ENCODE data around the gene LAMTOR4.

DNA sequence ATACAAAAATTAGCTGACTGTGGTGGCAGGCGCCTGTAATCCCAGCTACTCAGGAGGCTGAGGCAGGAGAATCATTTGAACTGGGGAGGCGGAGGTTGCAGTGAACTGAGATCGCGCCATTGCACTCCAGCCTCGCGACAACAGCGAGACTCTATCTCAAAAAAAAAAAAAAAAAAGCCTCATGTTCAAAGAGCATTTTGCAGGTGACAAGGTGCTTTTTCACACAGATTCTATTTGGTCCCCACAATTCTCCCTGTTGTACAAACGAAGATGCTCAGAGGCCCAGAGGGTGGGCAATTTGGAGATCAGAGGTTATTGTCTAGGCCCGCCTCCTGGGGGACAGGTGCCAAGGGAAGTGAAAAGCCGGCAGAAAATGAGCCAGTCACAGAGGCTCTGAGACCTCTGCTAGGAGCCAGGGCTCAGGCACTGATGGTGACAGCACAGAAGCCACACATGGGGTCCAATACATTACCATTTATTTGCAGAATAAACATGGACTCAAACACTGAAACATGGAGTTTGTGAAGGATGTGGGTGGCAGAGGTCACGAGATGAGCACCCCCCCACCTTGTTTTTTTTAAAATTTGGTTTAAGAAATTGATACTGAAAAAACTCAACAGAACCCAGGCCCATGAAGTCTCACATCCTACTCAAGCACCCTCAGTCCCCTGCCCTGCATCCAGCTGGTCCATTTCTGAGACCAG lies 20.6 kb downstream of the LAMTOR4 start:
- TF ChIP-seq, protein P1, sequence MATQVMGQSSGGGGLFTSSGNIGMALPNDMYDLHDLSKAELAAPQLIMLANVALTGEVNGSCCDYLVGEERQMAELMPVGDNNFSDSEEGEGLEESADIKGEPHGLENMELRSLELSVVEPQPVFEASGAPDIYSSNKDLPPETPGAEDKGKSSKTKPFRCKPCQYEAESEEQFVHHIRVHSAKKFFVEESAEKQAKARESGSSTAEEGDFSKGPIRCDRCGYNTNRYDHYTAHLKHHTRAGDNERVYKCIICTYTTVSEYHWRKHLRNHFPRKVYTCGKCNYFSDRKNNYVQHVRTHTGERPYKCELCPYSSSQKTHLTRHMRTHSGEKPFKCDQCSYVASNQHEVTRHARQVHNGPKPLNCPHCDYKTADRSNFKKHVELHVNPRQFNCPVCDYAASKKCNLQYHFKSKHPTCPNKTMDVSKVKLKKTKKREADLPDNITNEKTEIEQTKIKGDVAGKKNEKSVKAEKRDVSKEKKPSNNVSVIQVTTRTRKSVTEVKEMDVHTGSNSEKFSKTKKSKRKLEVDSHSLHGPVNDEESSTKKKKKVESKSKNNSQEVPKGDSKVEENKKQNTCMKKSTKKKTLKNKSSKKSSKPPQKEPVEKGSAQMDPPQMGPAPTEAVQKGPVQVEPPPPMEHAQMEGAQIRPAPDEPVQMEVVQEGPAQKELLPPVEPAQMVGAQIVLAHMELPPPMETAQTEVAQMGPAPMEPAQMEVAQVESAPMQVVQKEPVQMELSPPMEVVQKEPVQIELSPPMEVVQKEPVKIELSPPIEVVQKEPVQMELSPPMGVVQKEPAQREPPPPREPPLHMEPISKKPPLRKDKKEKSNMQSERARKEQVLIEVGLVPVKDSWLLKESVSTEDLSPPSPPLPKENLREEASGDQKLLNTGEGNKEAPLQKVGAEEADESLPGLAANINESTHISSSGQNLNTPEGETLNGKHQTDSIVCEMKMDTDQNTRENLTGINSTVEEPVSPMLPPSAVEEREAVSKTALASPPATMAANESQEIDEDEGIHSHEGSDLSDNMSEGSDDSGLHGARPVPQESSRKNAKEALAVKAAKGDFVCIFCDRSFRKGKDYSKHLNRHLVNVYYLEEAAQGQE (IDR thresholded peaks at IDR 0.05; ENCODE audit: insufficient read depth in 1 of 2, low read depth in 2 of 2, low read length in 1 of 2): no peak
- TF ChIP-seq CTCF (IDR thresholded peaks at IDR 0.05): no peak
- no peak for TF ChIP-seq POLR2AphosphoS5 (IDR thresholded peaks at IDR 0.05; ENCODE audit: low read depth, low read length)
- no peak for TF ChIP-seq TCF7L2 (IDR thresholded peaks at IDR 0.05; ENCODE audit: low read depth, low read length)
- no peak for TF ChIP-seq SIN3A (IDR thresholded peaks at IDR 0.05; ENCODE audit: borderline replicate concordance, insufficient read depth, low read depth, low read length)
